WERI-Rb-1 (cell line): ENCODE data around the gene SH3PXD2B.

Experiments used
- DNase-seq: peaks from one replicate; pipeline ENCODE4 v3.0.0-alpha.2; 2020
- H3K27ac ChIP-seq: fragments of 250-450 bp; sonication (Bioruptor Pico); 2 replicates; pipeline ENCODE4 v1.5.1; 2020; ENCODE audit warnings: mild to moderate bottlenecking, moderate library complexity
- H3K27me3 ChIP-seq: fragments of 250-450 bp; sonication (Bioruptor Pico); 2 replicates; pipeline ENCODE4 v1.5.1; 2021; ENCODE audit warnings: mild to moderate bottlenecking, low read depth, moderate library complexity; ENCODE audit not compliant: insufficient read depth, severe bottlenecking
- H3K36me3 ChIP-seq: fragments of 250-450 bp; sonication (Bioruptor Pico); 2 replicates; pipeline ENCODE4 v1.5.1; 2020; ENCODE audit warnings: mild to moderate bottlenecking, moderate library complexity
- H3K4me3 ChIP-seq: 2 replicates; pipeline ENCODE4 v1.5.1; 2011; ENCODE audit warnings: low read depth, mild to moderate bottlenecking, control low read depth, low read length
- H3K9me3 ChIP-seq: fragments of 250-450 bp; sonication (Bioruptor Pico); 2 replicates; pipeline ENCODE4 v1.5.1; 2021; ENCODE audit warnings: mild to moderate bottlenecking, moderate library complexity; ENCODE audit not compliant: severe bottlenecking
- CTCF ChIP-seq: IDR thresholded peaks from 2 replicates; pipeline ENCODE4 v1.5.1; 2011; ENCODE audit warnings: low read depth, mild to moderate bottlenecking, control low read depth, inconsistent platforms, low read length

SH3PXD2B gene

GRCh38 chr5:172379481-172379880, 74.8 kb downstream of the SH3PXD2B start:
- DNase-seq = no peak

GRCh38 chr5:172377856-172378255, 76.5 kb downstream of the SH3PXD2B start:
- Histone ChIP-seq H3K36me3 (no peaks in the 10 kb centered on the region), H3K9me3 (no peaks in the 10 kb centered on the region), H3K27me3 (no peaks in the 10 kb centered on the region), H3K27ac (no peak overlapping the region), H3K4me3 (no peak overlapping the region)
- no peak for DNase-seq
- TF ChIP-seq CTCF = no peak

More at GRCh38 chr5:172379481-172379880, 74.8 kb downstream of the SH3PXD2B start:
- Histone ChIP-seq H3K27me3 (no peaks in the 10 kb centered on the region), H3K27ac (no peak overlapping the region), H3K9me3 (no peaks in the 10 kb centered on the region), H3K36me3 (no peaks in the 10 kb centered on the region), H3K4me3 (no peak overlapping the region)
- no peak for TF ChIP-seq CTCF

- Histone ChIP-seq H3K27me3 (no peaks in the 10 kb centered on the region), H3K9me3 (no peaks in the 10 kb centered on the region), H3K27ac (no peak overlapping the region), H3K4me3 (no peak overlapping the region), H3K36me3 (no peaks in the 10 kb centered on the region)
- no peak for DNase-seq
- no peak for TF ChIP-seq CTCF
Measured at GRCh38 chr5:172377438-172377837, 76.9 kb downstream of the SH3PXD2B start.

- DNase-seq = no peak
- TF ChIP-seq CTCF = no peak
- Histone ChIP-seq H3K4me3 (no peak overlapping the region), H3K9me3 (no peaks in the 10 kb centered on the region), H3K36me3 (no peaks in the 10 kb centered on the region), H3K27ac (no peak overlapping the region), H3K27me3 (no peaks in the 10 kb centered on the region)
Measured at GRCh38 chr5:172374783-172375182, 79.5 kb downstream of the SH3PXD2B start.

- no peaks in the 10 kb centered on the region for H3K27me3 ChIP-seq
- TF ChIP-seq CTCF = no peak
- H3K4me3 ChIP-seq = no peak overlapping the region
- DNase-seq = no peak
- H3K36me3 ChIP-seq = no peaks in the 10 kb centered on the region
- no peaks in the 10 kb centered on the region for H3K9me3 ChIP-seq
- H3K27ac ChIP-seq = no peak overlapping the region
Measured at GRCh38 chr5:172373680-172374079, 80.6 kb downstream of the SH3PXD2B start.

GRCh38 chr5:172371684-172372083, 82.6 kb downstream of the SH3PXD2B start:
- Histone ChIP-seq H3K4me3 (no peak overlapping the region), H3K9me3 (peaks cover 7% of the 10 kb centered on the region), H3K36me3 (no peaks in the 10 kb centered on the region), H3K27me3 (no peaks in the 10 kb centered on the region), H3K27ac (no peak overlapping the region)
- no peak for DNase-seq
- TF ChIP-seq CTCF = no peak
